ENCODE measurements around the gene GPATCH3. TPM values are rescaled to one million over a fixed set of nuclear protein-coding genes. Genes with fewer than 3 reads are reported as not detected.

Gene GPATCH3
- total RNA-seq, 2 donors from 2014 or later: 19.6 to 21.2 TPM

DNA sequence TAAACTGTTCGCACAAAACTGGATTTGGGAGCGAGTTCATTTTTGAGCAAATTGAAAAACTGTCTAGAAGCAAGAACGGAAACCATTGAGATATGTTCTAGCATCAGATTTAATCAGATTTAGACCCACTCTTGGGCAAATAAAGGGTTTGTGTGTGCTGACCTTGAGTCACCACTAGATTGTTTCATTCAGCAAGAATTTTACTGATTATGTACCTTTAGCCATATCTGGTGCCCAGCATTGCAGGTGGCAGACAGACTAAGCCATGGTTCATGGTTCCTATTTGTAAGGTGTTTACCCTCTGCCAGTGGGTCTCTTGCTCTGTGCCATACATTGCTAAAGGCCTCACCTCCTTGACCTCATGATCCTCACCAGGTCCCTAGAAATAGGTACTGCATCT lies 22.6 kb upstream of the GPATCH3 start:
- Mint-ChIP-seq H3K36me3 (peaks cover 13% of the 10 kb centered on the region), H3K27ac (peak overlapping the region; percentile 79 to 97), H3K27me3 (no peaks in the 10 kb centered on the region), H3K4me3 (peak overlapping the region; percentile 88), H3K9me3 (no peaks in the 10 kb centered on the region), H3K4me1 (ENCODE audit: low read depth in 2 of 2) (peaks cover 39 to 45% of the 10 kb centered on the region in 2 donors)
- DNase-seq (ENCODE audit: low spot score): no peak
- ATAC-seq: no peak

DNA sequence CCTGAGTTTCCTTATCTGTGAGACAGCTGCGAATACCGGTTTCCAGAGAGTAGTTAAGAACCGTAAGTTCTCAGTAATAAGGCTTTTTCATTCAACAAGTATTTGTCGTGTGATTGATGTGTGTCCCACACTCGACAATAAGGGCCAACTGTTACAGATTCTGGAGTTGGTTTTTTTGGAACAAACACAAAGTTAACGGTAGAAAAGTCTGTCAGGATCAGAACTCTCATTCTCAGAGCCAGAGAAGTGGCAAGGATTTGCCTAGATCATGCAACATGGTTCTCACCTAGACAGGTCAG lies 22.1 kb upstream of the GPATCH3 start:
- H3K9me3 Mint-ChIP-seq: no peaks in the 10 kb centered on the region
- no peaks in the 10 kb centered on the region for H3K27me3 Mint-ChIP-seq
- peak overlapping the region; percentile 79 to 97 for H3K27ac Mint-ChIP-seq
- peaks cover 39 to 45% of the 10 kb centered on the region in 2 donors for H3K4me1 Mint-ChIP-seq (ENCODE audit: low read depth in 2 of 2)
- peaks cover 12% of the 10 kb centered on the region for H3K36me3 Mint-ChIP-seq
- peak overlapping the region; percentile 88 for H3K4me3 Mint-ChIP-seq
- DNase-seq (ENCODE audit: low spot score) (no peak), ATAC-seq (no peak)

DNA sequence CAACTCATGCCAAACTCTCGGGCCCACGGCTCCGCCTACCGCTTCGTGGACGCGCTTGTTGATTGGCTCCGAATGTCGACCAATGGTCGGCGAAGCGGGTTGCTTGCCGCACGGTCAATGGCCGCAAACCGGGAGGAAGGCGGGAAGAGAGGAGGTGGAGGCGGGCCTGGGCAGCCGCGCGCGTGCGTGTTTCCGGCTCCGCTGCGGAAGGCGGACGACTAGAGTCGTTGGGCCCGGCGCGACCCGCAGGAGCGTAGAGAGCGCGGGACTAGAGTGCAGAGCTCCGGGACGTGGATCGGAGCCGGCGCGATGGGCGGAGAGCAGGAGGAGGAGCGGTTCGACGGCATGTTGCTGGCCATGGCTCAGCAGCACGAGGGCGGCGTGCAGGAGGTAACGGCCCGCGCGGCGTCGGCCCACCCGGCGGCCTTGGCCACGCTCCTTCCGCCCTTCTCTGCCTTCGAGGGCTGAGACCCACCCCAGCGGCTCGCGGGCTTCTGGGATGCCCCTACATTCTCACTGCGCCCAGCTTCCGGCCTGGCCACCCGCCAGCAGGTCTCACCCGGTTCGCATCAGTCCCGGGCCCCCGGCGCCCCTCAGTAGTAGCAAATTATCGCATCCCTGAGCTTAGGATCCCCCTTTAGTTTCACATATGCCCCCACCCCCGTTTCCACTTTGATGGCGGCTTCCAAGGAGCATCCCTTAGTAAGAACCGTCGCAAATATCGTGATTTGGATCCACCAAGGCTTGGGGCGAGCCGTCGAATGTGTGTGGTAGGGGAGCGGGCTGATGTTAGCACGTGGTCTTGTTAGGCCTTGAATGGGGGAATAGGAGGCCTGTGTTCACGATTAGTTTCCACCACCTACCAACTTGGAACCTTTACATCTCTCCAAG lies 21.5 kb upstream of the GPATCH3 start, which contains the start of gene NUDC:
NUDC (plus strand) TSS at position 204 of the 891 bp plus-strand sequence; CDS start at position 310, 106 bp downstream.
- Mint-ChIP-seq H3K27ac (peak within 1 kb of the TSS; percentile 79 to 97), H3K4me3 (peak within 1 kb of the TSS; percentile 88), H3K27me3 (no peaks in the 10 kb centered on the region), H3K36me3 (peaks cover 8% of the 10 kb centered on the region), H3K9me3 (no peaks in the 10 kb centered on the region), H3K4me1 (ENCODE audit: low read depth in 2 of 2) (peaks cover 35 to 41% of the 10 kb centered on the region in 2 donors)
- ATAC-seq: peak; percentile 97 to 98
- peak; percentile 97 for DNase-seq (ENCODE audit: low spot score)

DNA sequence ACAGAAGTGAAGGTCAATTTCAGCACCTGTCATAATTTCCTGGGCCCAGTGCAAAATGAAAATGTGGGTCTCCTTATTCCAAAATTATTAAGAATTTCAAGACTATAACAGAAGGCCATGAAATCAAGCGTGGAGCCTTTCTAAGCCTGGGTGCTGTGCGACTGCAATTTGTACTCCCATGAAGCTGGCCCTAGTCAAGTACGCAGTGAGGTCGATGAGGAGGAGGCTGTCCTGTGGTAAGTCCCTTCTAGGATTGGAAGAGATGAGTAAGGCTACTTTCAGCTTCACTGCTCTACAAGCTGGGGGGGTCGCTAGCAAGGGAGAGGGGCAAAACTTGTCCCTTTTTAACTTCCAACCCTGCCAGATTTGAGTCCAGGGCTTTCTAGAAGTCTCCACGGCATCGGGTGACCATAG lies 20.9 kb upstream of the GPATCH3 start:
- Mint-ChIP-seq H3K27me3 (no peaks in the 10 kb centered on the region), H3K27ac (peak overlapping the region; percentile 79 to 97), H3K4me3 (peak overlapping the region; percentile 88), H3K36me3 (peaks cover 6% of the 10 kb centered on the region), H3K4me1 (ENCODE audit: low read depth in 2 of 2) (peaks cover 35 to 40% of the 10 kb centered on the region in 2 donors), H3K9me3 (no peaks in the 10 kb centered on the region)
- ATAC-seq (peak; percentile 41 to 51), DNase-seq (ENCODE audit: low spot score) (no peak)

DNA sequence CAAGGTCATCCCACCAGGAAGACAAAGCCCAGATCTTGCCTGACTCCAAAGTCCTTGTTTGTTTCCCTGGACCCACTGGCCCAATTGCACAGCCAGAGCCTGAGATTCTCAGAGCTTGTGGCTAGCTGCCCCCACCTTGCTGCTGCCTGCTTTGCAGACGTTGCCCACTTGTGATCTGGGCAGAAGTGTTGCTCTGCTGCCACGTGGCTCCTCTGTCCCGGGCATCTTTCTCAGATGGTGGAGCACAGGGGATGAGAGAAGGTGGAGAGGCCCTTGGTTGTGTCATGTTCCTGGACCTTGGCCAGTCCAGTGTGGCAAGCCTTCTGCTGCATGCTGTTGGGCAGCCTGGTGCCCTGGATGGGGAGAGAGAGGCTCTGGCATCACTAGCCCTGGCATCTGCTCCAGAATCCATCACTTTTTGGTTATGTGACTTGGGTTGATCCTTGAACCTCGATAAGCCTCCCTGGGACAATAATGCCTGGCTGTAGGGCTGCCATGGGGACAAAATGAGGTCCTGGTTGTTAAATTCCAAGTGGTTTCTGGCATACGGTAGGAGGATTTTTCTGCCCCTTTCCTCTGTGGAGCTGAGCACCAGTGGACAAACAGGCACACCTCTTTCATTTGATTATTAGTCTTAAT lies 15.1 kb upstream of the GPATCH3 start:
- H3K4me1 Mint-ChIP-seq (ENCODE audit: low read depth in 2 of 2): peaks cover 1 to 8% of the 10 kb centered on the region in 2 donors
- ATAC-seq (no peak), DNase-seq (ENCODE audit: low spot score) (no peak)
- H3K27ac Mint-ChIP-seq: no peak overlapping the region
- H3K27me3 Mint-ChIP-seq: no peaks in the 10 kb centered on the region
- H3K9me3 Mint-ChIP-seq: no peaks in the 10 kb centered on the region
- no peaks in the 10 kb centered on the region for H3K36me3 Mint-ChIP-seq
- no peak overlapping the region for H3K4me3 Mint-ChIP-seq

DNA sequence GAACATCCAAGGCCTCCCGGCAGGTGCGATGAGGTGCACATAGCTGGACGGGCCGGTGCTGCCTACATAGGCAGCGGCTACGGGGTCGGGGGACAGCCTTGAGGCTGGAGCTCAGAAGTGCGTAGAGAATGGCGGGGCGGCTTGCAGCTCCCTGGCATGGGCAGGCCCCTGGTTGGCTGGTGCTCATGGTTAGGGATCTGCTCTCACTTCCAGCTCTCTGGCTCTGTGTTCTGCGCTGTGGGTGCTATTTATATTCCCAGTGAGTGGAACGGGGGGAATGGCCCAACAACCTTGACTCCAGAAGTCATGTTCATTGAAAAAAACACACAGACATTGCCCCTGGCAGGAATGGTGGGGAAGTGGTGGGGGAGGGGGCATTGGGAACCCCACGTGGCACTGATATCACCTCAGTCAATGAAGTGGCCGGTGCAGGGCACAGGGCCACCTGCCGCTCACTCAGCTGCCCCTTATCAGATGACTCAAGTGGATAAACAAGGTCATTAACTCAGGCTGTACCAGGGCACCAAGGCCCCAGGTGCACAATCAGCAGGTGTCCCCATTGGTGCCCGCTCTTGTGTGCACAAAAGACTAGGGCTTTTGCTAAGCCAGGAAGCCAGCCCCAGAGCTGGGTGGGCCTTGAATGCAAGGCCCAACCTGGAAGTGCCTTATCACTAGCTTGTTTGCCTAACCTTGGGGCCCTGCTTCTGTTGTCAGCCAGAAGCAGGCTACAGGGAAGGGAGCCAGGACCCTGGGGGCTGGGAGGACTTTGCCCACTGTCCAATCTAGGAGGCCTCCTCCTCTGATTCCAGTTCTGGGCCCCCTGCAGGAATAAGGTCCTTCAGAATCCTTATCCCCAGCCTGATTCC lies 13.7 kb upstream of the GPATCH3 start, which contains the start of gene NR0B2:
NR0B2 (minus strand) TSS at position 222 of the 866 bp plus-strand sequence; CDS start at position 187, 35 bp downstream.
- no peak for ATAC-seq
- no peaks in the 10 kb centered on the region for H3K4me1 Mint-ChIP-seq (ENCODE audit: low read depth in 2 of 2)

DNA sequence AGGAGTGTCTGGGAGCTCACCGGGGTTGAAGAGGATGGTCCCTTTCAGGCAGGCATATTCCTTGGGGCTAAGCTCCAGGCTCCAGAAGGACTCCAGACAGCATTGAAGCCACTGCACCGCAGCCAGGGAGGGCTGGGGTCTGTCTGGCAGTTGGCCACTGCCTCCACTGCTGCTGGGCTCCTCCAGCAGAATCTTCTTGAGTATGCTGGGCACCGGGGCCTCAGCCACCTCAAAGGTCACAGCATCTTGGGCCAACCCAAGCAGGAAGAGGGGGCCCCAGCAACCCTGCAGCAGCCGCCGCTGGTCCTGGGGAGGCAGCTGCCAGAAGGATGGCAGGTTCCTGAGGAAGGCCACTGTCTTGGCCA lies 13.1 kb upstream of the GPATCH3 start:
- ATAC-seq (no peak), DNase-seq (ENCODE audit: low spot score) (no peak)
- no peak overlapping the region for H3K27ac Mint-ChIP-seq
- H3K27me3 Mint-ChIP-seq: no peaks in the 10 kb centered on the region
- no peak overlapping the region for H3K4me3 Mint-ChIP-seq
- H3K36me3 Mint-ChIP-seq: no peaks in the 10 kb centered on the region
- no peaks in the 10 kb centered on the region for H3K4me1 Mint-ChIP-seq (ENCODE audit: low read depth in 2 of 2)
- H3K9me3 Mint-ChIP-seq: no peaks in the 10 kb centered on the region

More for the DNA sequence above, 13.7 kb upstream of the GPATCH3 start, which contains the start of gene NR0B2:
- H3K4me3 Mint-ChIP-seq: no peak within 1 kb of the TSS
- no peaks in the 10 kb centered on the region for H3K9me3 Mint-ChIP-seq
- no peaks in the 10 kb centered on the region for H3K36me3 Mint-ChIP-seq
- no peaks in the 10 kb centered on the region for H3K27me3 Mint-ChIP-seq
- no peak for DNase-seq (ENCODE audit: low spot score)
- H3K27ac Mint-ChIP-seq: no peak within 1 kb of the TSS

DNA sequence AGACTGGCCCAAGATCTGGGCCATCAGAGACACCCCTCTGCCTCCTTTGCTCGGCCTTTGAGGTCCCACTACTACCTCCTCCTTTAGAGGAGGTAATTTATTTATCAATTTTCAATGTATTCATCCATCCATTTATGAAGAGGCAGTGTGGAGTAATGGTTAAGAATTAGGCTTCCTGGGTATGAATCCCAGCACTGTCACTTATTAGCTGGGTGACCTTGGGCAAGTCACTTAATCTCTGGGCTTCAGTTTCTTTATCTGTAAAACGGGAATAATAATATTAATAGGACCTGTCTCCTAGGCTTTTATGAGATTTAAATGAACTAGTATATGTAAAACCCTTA lies 11.9 kb upstream of the GPATCH3 start:
- Mint-ChIP-seq H3K36me3 (no peaks in the 10 kb centered on the region), H3K9me3 (no peaks in the 10 kb centered on the region), H3K4me3 (no peak overlapping the region), H3K4me1 (ENCODE audit: low read depth in 2 of 2) (no peaks in the 10 kb centered on the region), H3K27ac (no peak overlapping the region), H3K27me3 (no peaks in the 10 kb centered on the region)
- ATAC-seq (no peak), DNase-seq (ENCODE audit: low spot score) (no peak)

DNA sequence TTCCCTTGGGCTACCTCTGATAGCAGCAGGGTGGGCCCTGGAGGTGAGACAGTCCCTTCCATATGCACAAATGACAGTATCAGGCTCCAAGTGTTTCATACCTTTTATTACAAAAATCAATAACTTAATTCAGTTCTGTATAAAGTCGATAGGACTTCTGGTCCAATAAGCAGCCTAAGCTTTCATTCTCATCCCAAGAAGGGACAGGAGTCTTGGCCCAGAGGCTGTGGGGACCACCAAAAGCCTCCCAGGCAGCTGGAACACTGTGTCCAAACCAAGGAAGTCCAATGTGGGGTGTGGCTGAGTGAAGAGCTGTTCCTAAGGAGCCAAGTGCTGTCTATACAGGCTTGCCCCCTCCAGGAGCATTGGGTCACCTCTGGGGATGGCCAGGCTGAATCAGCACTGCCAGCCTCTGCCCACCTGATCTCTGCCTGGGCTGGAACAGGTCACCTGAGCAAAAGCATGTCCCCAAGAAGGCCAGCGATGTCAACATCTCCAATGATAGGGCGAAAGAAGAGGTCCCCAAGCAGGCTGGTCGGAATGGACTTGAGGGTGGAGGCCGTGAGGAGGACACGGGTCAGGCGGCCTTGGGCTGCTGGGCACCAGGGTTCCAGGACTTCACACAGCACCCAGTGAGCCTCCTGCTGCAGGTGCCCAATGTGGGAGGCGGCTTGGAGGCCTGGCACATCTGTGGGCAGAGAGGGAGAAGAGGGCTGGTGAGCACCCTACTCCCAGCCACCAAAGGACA lies 11.3 kb upstream of the GPATCH3 start:
- Mint-ChIP-seq H3K4me3 (no peak overlapping the region), H3K9me3 (no peaks in the 10 kb centered on the region), H3K4me1 (ENCODE audit: low read depth in 2 of 2) (no peaks in the 10 kb centered on the region), H3K27me3 (no peaks in the 10 kb centered on the region), H3K27ac (no peak overlapping the region), H3K36me3 (no peaks in the 10 kb centered on the region)
- DNase-seq (ENCODE audit: low spot score) (no peak), ATAC-seq (no peak)

DNA sequence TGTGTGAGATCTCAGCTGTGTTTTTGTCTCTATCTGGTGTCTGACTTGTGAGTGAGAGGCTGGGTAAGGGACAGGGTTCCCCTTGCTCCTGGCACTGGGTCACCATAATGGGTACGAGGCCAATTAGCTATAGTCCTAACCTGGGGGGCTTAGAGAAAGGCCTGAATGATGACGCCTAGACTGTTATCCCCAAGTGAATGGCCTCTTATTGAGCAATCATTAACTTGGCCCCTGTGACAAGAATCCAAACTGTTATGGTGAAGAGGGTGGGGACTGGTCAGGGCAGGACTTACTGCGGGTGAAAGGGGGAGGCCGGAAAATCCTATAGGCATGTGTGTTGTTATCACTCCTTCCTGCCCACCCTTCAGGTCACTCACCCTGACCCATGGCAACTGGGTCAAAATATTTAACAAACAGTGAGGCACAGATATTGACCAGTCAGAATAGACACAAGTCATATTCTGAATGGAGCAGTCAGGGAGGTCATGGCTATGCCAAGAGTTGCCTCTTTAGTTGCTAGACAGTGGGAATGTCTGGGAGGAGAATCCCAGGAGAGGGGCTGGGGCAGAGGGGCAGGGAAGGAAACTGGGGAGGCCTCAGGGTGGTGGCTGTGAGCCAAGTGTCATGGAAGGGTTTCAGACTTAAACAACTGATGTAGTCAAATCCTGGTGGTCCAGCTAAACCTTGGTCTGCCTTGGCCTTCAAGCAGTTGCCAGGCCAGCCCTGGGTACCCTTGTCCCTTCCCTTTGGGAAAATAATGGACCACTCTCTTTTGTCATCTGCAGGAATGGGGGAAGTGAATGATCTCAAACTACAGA lies 10.3 kb upstream of the GPATCH3 start:
- H3K4me3 Mint-ChIP-seq: no peak overlapping the region
- ATAC-seq (no peak), DNase-seq (ENCODE audit: low spot score) (no peak)
- no peaks in the 10 kb centered on the region for H3K36me3 Mint-ChIP-seq
- H3K27me3 Mint-ChIP-seq: no peaks in the 10 kb centered on the region
- no peaks in the 10 kb centered on the region for H3K9me3 Mint-ChIP-seq
- no peak overlapping the region for H3K27ac Mint-ChIP-seq
- H3K4me1 Mint-ChIP-seq (ENCODE audit: low read depth in 2 of 2): no peaks in the 10 kb centered on the region

DNA sequence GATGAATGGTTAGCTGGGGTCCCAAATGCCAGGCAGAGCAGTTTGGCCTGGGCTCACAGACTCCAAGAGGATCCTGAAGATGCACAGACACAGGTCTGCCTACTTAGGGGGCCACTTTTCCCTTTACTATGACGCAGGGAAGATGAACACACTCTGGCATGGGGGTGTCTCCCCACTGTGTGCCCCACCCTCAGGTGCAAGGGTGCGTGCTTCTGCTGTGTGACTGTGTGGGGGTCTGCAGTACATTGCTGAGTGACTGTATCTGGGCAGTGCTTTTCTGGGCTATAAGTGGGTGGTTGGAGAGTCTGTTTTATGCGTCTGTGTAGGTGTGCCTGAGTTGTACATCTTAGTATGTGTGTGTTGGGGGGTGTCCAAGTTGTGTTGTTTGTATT lies 9.7 kb upstream of the GPATCH3 start:
- Mint-ChIP-seq H3K27me3 (no peaks in the 10 kb centered on the region), H3K4me1 (ENCODE audit: low read depth in 2 of 2) (no peaks in the 10 kb centered on the region), H3K4me3 (no peak overlapping the region), H3K9me3 (no peaks in the 10 kb centered on the region), H3K36me3 (no peaks in the 10 kb centered on the region), H3K27ac (no peak overlapping the region)
- ATAC-seq: peak in 1 of 2 donors; percentile 40
- no peak for DNase-seq (ENCODE audit: low spot score)

DNA sequence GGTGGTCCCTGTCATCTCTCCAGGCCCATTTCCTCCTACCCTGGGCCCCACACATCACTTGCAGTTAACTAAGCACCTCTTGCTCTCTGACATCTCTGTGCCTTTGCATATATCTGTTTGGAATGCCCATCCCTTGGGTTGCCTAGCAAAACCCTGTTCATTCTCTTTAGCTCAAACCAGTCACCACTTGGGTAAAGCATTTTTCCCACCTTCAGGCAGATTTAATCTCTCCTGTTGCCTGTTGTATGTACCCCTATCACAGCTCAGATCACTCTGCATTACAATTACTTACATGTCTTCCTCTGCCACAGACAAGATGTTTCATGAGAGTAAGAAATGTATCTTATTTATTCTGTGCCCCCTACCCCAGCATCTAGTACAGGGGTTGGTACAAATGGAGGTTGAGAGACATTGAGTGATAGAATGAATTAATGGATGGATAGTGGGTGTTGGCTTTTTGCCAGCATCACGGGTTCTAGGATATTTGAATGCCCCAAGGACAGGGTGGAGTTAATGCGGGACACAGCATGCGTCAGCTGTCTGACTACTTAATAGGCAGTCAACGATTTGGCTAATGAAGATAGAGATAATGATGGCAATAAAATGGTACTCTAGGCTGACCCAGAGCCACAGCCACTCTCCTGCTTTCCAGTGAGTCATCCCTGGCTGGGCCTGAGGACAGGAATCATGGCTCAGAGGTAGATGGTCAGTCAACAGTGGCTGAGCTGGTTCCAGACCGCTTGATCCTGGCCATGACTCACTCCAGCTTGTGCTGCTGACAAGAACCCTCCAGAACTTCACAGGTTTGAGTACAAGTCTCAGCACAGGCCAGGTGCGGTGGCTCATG lies 7.0 kb upstream of the GPATCH3 start:
- no peak overlapping the region for H3K27ac Mint-ChIP-seq
- ATAC-seq (no peak), DNase-seq (ENCODE audit: low spot score) (no peak)
- H3K27me3 Mint-ChIP-seq: no peaks in the 10 kb centered on the region
- H3K4me3 Mint-ChIP-seq: no peak overlapping the region
- H3K9me3 Mint-ChIP-seq: no peaks in the 10 kb centered on the region
- H3K4me1 Mint-ChIP-seq (ENCODE audit: low read depth in 2 of 2): no peaks in the 10 kb centered on the region
- no peaks in the 10 kb centered on the region for H3K36me3 Mint-ChIP-seq

Measured in natural killer cell treated with Interleukin-12 subunit alpha and Interleukin-12 subunit beta and Interleukin-15 and Interleukin-18, amount 100 ng/mL, for 72 hours (primary cell).